MCF 10A (cell line): Measurements from ENCODE around the gene MYL10. TPM values are rescaled to one million over a fixed set of nuclear protein-coding genes. Genes with fewer than 3 reads are reported as not detected.

Experiments used
- BruUV-seq: library from RNA; stranded (reverse); fragments of 400-500 nt; replicated peaks from 2 replicates; lab custom pipeline; 2021; lab: Mats Ljungman, UMichigan
- CTCF ChIA-PET: fragments of 300-600 bp; sonication (Branson Sonifier 250); formaldehyde crosslinking; extraction: SDS; loops from one replicate; lab custom pipeline; 2021; ENCODE audit warnings: antibody characterized with exemption, inconsistent platforms; lab: Yijun Ruan, JAX
- POLR2A ChIA-PET: fragments of 300-600, 350-650 bp; sonication (Branson Sonifier 250); formaldehyde crosslinking; extraction: SDS; loops from one replicate; lab custom pipeline; 2020; ENCODE audit warnings: antibody characterized with exemption, inconsistent platforms; lab: Yijun Ruan, JAX
- DNase-seq: peaks from one replicate; pipeline ENCODE4 v3.0.0-alpha.2; 2018; ENCODE audit not compliant: unreplicated experiment
- H3K27ac Mint-ChIP-seq: one replicate; pipeline ENCODE4 v1.8.0; 2022; ENCODE audit warnings: mild to moderate bottlenecking, low read depth, mixed read lengths; ENCODE audit not compliant: unreplicated experiment
- H3K27me3 Mint-ChIP-seq: one replicate; pipeline ENCODE4 v1.8.0; 2022; ENCODE audit warnings: mixed read lengths; ENCODE audit not compliant: insufficient read depth, unreplicated experiment
- H3K36me3 Mint-ChIP-seq: one replicate; pipeline ENCODE4 v1.8.0; 2022; ENCODE audit warnings: mild to moderate bottlenecking, moderate library complexity, mixed read lengths; ENCODE audit not compliant: insufficient read depth, unreplicated experiment
- H3K4me1 Mint-ChIP-seq: one replicate; pipeline ENCODE4 v1.8.0; 2022; ENCODE audit warnings: mixed read lengths; ENCODE audit not compliant: insufficient read depth, unreplicated experiment
- H3K4me3 Mint-ChIP-seq: one replicate; pipeline ENCODE4 v1.8.0; 2022; ENCODE audit warnings: mild to moderate bottlenecking, moderate library complexity, mixed read lengths; ENCODE audit not compliant: unreplicated experiment
- H3K9me3 Mint-ChIP-seq: one replicate; pipeline ENCODE4 v1.8.0; 2022; ENCODE audit warnings: mixed read lengths; ENCODE audit not compliant: unreplicated experiment
- CTCF ChIP-seq: fragments of 200-600 bp; IDR thresholded peaks from one replicate; pipeline ENCODE4 v1.8.0; 2022; ENCODE audit warnings: antibody characterized with exemption, mild to moderate bottlenecking; ENCODE audit not compliant: unreplicated experiment
- intact Hi-C: fragments of 100-400 bp; cut with micrococcal nuclease; formaldehyde crosslinking; loops from 2 replicates; pipeline ENCODE4 v1.14.1; 2022
- total RNA-seq: library from RNA; stranded (reverse); gene quantifications from 2 replicates; pipeline ENCODE4 v1.2.3, GENCODE V29; 2022

The MYL10 gene
- total RNA-seq, 1 experiment from 2014 or later, result not detected

- Mint-ChIP-seq H3K36me3 (peaks cover 12% of the 10 kb centered on the region), H3K4me1 (no peaks in the 10 kb centered on the region), H3K4me3 (no peak overlapping the region), H3K27ac (no peak overlapping the region), H3K27me3 (no peaks in the 10 kb centered on the region), H3K9me3 (no peaks in the 10 kb centered on the region)
- no peak for DNase-seq
- no TSS peak for BruUV-seq
- ChIA-PET POLR2A (no interaction called here), CTCF (interaction anchor here (0.6 kb wide), 1 partner anchor 20 kb away, joined by 3 read pairs; no protein-coding TSS in a partner anchor)
- intact Hi-C loops, result no loop called here
- no peak for TF ChIP-seq CTCF
Measured at GRCh38 chr7:101595246-101595645, 33.9 kb downstream of the MYL10 start.

- ChIA-PET CTCF (no interaction called here), POLR2A (no interaction called here)
- Mint-ChIP-seq H3K27ac (no peak overlapping the region), H3K4me1 (no peaks in the 10 kb centered on the region), H3K36me3 (peaks cover 12% of the 10 kb centered on the region), H3K4me3 (no peak overlapping the region), H3K27me3 (no peaks in the 10 kb centered on the region), H3K9me3 (no peaks in the 10 kb centered on the region)
- DNase-seq, result no peak
- intact Hi-C loops, result no loop called here
- no peak for TF ChIP-seq CTCF
- no TSS peak for BruUV-seq
Measured at GRCh38 chr7:101594790-101595189, 34.3 kb downstream of the MYL10 start.

GRCh38 chr7:101593556-101593955, 35.5 kb downstream of the MYL10 start:
- H3K36me3 Mint-ChIP-seq, result peaks cover 12% of the 10 kb centered on the region
- no peaks in the 10 kb centered on the region for H3K27me3 Mint-ChIP-seq
- no TSS peak for BruUV-seq
- intact Hi-C loops, result no loop called here
- no peak overlapping the region for H3K4me3 Mint-ChIP-seq
- TF ChIP-seq CTCF, result no peak
- H3K9me3 Mint-ChIP-seq, result no peaks in the 10 kb centered on the region
- H3K27ac Mint-ChIP-seq, result no peak overlapping the region
- ChIA-PET POLR2A (interaction anchor here (1.5 kb wide), 1 partner anchor 26 kb away, joined by 4 read pairs; no protein-coding TSS in a partner anchor), CTCF (interaction anchor here (0.6 to 0.9 kb wide), 2 partner anchors 50 to 678 kb away, joined by 3 to 5 read pairs; no protein-coding TSS in a partner anchor)
- no peaks in the 10 kb centered on the region for H3K4me1 Mint-ChIP-seq
- no peak for DNase-seq

- no TSS peak for BruUV-seq
- ChIA-PET CTCF (interaction anchor here (3.5 kb wide), 1 partner anchor 12 kb away, joined by 16 read pairs; no protein-coding TSS in a partner anchor), POLR2A (no interaction called here)
- Mint-ChIP-seq H3K4me1 (no peaks in the 10 kb centered on the region), H3K27me3 (no peaks in the 10 kb centered on the region), H3K27ac (no peak overlapping the region), H3K36me3 (peaks cover 12% of the 10 kb centered on the region), H3K4me3 (no peak overlapping the region), H3K9me3 (no peaks in the 10 kb centered on the region)
- intact Hi-C loops, result no loop called here
- DNase-seq, result no peak
- no peak for TF ChIP-seq CTCF
Measured at GRCh38 chr7:101591504-101591903, 37.6 kb downstream of the MYL10 start.
